IPS-NIHi7 (cell line): ENCODE data around the gene ADK.
"Not testable (repeated sequence)": the region's sequence is repeated elsewhere in the genome, so short reads cannot be mapped to it uniquely, and the experiment has no call there.

Experiments used
- DNase-seq: peaks from one replicate; pipeline ENCODE4 v3.0.0; 2012; ENCODE audit warnings: mixed read lengths; ENCODE audit errors: extremely low spot score

Gene ADK

GRCh38 chr10:74150990-74151878 lies at the start of gene ADK:
ADK (plus strand) TSS chr10:74151221; CDS start chr10:74151279, 58 bp downstream.
- DNase-seq, result peak; percentile 99

DNA sequence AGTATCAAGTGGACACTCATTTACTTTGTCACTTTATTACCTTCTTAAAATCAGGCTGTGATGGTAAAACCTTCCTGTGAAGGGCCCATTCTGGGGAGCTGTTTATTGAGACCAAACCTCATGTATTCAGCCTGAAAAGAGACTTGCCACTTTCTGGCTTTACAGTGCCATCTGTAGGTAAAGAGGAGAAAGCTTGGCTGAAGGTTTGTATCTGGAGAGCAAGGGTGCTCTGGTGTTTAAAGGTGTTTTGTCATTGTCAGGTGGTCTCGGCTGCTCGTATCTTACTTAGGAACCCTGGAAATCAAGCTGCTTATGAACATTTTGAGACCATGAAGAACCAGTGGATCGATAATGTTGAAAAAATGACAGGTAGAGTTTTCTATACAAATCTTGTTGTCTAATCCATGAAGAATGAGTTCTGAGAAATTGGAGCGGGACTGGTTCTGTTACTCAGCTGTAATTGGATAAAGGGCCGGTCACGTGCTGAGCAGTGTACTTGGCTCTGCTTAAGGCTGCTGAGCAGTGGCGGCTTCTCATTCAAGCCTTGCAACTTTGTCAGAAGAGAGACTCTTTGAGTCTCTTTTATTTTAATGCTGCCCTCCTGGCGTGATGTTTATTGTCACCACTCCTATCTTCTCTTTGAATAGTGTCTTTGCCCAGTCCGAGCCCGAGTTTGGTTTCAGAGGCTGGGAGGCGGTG lies 47.3 kb upstream of the ADK start:
- peak; percentile 33 for DNase-seq

GRCh38 chr10:74104480-74104879 lies 46.5 kb upstream of the ADK start:
- no peak for DNase-seq

DNA sequence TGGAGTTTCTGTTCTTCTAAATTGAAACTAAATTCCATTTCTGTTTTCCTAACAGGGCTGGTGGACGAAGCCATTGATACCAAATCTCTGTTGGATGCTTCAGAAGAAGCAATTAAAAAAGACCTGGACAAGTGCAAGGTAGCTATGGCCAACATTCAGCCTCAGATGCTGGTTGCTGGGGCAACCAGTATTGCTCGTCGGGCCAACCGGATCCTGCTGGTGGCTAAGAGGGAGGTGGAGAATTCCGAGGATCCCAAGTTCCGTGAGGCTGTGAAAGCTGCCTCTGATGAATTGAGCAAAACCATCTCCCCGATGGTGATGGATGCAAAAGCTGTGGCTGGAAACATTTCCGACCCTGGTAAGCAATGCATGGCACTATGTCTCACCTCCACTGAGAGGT lies 46.0 kb upstream of the ADK start:
- no peak for DNase-seq

DNA sequence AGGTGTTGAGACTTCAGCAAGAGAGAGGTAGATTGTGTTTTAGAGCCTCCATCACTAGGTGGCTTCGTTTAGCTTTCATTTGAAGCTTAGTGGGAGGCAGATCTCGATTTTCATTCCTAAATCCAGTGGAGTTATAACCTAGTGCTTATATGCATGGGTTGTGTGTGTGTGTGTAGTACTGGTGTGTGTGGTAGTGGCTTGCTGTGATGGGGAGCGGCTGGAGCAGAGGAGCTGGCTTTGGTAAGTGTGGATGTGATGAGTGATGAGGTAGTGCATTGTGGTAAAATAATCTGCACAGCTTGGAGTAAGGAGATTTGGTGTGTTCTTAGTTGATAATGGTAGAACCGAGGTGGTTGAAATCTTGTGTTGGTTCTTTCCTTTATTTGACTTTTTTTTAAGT lies 43.6 kb upstream of the ADK start:
- DNase-seq, result no peak

DNA sequence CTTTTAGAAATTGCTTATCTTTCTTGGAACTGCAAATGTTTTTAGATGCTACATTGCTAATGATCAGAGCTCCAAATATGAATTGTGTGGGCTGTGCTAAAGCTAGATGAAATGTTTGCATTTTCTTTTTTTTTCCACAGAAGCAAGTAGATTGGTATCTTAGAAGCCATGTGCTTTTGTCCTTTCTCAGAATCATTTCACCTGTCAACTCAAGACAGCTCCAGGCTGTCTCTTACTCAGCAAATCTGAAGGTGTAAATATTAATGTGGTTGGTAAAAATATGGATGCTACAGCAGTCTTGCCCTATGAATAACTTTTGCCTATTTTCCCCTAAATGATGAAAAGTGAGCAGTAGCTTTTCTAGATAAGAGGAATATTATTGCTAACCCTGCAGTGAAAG lies 41.6 kb upstream of the ADK start:
- DNase-seq, result no peak

DNA sequence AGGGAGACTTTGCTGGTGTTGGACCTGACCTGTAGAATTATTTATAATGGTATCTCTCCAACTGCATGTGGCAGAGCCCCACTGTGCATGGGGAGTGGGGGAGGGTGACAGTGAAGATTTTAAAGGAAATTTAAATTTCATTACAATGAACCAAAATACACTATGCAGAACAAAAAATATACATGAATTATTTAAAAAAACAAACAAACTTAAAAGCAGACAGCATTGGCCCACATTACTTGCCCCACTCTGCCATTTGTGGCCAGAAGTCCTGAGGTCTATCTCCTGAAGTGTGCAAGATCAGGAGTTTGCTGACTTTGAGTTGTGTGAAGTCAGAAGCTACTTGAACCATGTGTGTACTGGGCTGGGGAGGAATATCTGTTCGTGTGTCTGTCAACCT lies 40.9 kb upstream of the ADK start:
- DNase-seq, result no peak

DNA sequence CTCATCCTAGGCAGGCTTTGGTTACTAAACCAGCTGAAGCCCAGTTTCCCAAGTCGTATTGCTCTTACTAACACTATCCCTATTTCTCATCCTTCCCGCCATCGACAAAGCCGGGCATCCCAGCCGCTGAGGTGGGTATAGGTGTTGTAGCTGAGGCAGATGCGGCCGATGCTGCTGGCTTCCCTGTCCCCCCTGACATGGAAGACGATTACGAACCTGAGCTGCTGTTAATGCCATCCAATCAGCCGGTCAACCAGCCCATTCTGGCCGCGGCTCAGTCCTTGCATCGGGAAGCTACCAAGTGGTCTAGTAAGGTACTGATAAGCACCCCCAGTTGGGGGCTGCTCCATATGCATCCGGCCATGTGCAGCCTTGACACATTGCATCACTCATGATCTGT lies 39.2 kb upstream of the ADK start:
- no peak for DNase-seq

DNA sequence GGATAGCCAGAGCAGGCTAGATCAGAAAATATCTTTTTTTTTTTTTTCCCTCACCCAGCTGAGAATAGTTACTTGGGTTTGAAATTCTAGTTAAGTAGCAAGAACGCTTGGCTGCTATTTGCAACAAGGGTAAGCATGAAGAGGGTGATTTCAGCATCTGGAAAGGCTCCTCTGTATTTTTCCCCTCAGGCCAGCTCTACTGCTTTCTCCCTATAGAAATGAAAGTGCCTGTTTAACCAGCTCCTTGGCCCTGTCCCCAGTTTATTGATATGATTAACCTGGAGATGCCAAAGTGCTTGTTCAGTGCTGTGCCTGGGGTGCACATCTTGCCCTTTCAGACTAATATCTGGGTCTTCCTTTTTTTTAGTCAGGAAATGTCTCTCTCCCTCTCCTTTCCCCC lies 37.5 kb upstream of the ADK start:
- DNase-seq, result no peak

GRCh38 chr10:74114041-74114448 lies 37.0 kb upstream of the ADK start:
- DNase-seq, result no peak

- DNase-seq, result no peak
These were observed 33.3 kb upstream of the ADK start for GRCh38 chr10:74117738-74118137.

DNA sequence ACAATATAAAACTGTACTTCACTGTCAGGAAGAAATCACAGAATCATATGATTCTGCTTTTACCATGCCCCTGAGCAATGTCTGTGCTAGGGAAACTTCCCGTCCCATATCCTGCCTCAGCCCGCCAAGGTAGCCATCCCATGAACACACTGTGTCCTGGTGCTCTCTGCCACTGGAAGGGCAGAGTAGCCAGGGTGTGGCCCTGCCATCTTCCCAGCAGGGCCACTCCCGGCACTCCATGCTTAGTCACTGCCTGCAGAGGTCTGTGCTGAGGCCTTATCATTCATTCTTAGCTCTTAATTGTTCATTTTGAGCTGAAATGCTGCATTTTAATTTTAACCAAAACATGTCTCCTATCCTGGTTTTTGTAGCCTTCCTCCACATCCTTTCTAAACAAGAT lies 32.2 kb upstream of the ADK start:
- DNase-seq, result no peak

GRCh38 chr10:74120911-74121310 lies 30.1 kb upstream of the ADK start:
- no peak for DNase-seq

DNA sequence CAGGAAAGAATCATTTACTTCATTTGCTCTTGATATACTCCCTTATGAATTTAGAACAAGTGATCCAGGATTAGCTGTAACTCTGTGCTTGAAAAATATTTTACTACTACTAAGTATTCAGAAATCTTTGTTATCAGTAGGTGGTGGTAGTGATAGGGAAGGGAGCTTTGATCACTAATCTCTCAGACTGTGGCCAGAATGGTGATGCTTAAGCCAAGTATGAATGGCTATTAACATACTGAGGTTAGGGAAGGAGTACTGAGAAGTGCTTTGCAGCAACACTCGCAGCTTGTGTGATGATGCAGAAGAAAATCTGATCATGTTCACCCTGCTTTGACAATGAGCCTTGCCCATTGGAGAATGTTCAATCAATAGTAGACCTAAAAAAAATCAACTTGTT lies 29.7 kb upstream of the ADK start:
- no peak for DNase-seq

DNA sequence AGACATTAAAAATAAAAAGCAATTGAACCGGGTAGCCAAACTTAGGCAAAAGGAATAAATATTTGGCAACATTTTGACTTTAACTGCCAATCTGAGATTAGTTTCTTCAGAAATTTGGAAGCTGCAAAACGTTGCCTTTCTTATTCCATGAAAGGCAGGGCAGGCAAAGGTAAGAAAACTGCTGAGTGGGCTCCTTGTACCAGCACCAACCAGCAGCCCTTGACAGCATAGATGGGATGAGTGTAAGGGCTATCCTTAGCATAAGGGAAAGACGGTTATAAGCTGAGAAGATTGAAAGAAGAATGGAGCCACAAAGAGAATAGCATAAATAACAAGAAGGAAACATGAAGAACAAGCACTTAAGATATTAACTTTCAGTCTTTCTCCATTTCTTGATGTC lies 29.0 kb upstream of the ADK start:
- no peak for DNase-seq

DNA sequence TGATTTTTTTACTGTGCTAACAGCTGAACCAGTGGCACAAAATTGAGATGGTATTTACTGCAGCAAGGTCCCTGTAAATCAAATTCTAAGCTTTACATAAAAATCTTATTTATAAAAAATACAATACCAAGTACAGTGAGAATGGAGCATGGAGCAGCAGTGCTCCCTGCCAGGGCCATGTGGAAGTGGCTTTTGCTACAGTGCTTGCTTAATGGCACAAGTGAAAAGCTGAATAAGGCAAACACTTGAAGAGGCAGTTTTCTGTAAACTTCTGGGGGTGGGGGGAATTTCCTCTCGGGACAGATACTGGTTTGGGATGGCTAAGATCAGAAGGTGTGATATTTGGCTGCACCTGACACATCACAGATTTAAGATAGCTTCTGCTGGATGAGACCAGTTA lies 27.9 kb upstream of the ADK start:
- DNase-seq, result no peak

DNA sequence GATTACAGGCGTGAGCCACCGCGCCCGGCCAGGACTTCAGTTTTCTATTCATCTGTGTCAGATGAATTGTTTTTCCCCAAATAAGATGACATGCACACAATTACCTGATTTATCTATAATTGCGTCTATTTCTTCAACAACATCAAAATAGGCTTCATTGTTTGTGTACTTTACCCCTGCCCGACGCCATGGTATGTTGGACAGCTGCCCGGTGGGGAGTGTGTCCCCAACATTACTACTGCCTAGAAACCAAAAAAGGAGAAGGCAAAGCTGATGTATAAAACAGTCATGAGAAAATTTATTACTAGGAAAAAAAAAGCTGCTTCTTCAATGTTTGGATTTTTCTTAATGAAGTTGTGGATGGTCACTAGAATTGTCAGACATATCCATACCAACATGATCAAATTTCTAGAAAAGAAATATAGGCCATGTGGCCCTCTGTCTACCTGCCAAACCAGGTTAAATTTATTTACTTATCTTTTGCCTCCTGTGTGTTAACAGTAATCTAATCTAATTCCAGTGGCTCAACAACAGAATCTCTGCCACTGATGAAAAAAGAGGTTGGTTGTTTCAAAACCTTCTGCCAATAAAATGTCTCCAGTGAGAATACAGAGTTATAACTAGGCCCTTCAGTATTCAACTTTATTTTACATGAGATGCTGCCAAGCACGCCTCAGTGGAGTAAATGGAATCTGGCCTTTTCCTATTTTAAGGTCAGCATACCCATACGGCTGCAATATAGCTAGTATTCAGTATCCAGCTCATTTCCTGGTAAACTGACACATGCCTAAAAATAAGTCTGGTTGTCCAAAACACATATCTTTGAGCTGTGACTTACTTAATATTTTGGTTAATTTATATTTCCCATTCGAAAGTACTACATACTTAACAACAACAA lies 16.8 kb upstream of the ADK start:
- no peak for DNase-seq

DNA sequence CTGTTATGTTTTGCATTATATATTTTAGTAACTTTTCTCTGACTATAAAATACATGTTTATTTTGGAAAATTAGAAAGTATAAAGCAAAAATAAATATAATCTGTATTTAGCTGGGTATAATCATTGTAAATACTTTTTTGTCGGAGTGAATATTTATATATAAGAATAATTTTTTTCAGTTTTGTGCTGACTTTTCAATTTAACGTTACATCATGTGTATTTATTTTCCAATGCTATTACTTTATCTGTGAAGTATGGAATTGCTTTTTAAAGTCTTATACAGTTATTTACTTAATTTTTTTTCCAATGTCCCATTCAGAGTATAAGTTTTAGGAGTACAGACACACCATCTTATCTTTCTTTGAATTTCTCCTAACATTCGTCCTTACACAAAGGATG lies 15.6 kb upstream of the ADK start:
- DNase-seq, result no peak

GRCh38 chr10:74137992-74138391 lies 13.0 kb upstream of the ADK start:
- no peak for DNase-seq

DNA sequence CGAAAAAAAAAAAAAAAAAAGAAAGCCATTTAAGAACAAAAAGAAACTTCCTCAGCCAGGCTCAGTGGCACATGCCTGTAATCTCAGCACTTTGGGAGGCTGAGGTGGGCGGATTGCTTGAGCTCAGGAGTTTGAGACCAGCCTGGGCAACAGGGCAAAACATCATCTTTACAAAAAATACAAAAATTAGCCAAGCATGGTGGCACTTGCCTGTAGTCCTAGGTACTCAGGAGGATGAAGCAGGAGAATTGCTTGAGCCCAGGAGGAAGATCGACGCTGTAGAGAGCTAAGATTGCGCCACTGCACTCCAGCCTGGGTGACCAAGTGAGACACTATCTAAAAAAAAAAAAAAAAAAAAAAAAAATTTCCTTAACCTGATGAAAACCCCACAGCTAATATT lies 12.4 kb upstream of the ADK start:
- DNase-seq, result not testable (repeated sequence)

DNA sequence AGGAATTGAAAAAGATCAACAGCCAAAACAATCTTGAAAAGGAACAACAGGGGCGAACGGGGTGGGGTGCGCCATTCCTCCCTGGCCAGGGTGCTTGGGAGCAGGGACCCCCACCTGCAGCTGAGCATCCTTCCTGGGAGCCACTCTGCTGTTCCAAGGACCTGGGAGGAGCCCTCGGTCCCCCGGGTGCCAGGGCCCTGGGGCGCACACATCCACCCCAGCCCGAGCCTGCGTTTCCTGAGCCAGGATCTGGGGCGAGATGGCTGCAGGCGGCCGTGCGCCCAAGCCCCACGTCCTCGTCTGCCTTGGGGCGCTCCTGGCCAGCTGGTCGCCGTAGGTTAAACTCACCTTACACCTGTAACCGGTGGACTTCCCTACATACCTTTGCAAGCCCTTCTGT lies 11.0 kb upstream of the ADK start:
- DNase-seq, result no peak

DNA sequence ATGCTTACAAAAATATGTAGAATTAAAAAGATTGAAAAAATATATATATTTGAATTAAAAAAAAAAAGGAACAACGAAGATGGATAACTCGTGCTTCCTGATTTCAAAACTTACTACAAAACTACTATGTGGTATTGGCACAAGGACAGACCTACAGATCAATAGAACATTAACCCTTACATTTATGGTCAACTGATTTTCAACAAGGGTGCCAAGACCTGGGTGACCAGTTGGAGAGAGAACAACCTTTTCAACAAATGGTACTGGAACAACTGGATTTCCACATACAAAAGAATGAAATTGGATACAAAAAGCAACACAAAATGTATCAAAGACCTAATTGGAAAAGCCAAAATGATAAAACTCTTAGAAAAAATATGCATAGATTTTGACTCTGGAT lies 10.5 kb upstream of the ADK start:
- DNase-seq, result no peak
